ENCODE data around the gene ABAT. TPM values are rescaled to one million over a fixed set of nuclear protein-coding genes. Genes with fewer than 3 reads are reported as not detected.

ABAT gene
- total and polyA plus RNA-seq, 9 donors, result 3.8 to 20.3 (median 13.6) TPM

DNA sequence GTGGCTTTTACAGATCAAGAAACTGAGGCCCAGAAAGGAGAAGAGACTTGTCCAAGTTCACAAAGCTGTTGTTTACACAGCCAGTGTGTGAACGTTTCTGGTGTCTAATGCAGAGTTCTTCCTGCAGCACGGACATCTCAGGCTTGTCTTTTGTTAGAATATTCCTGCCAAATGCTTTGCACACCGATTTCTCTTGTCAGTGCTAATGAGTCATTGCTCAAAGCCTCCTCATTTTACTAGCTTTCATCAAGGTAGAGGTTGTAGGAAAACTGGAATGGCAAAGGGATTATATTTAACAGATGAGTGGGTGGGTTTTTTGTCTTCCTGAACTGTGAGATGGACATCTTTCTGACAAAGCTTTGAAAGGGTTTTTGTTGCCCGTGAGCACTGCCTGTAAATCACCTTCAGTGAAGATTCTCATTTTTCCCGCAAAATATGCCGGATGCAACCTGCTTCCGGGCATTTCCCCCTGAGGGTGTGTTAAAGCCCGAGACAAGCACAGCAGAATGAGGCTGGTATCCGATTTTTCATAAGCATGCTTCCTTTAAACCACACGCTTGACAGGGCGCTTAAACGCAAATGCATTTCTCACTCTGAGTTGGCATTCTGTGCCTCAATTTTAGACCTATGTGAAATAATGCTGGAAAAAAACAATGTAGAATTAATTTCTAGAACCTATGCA lies 137.9 kb downstream of the ABAT start:
- no peak for DNase-seq
- Histone ChIP-seq H3K27me3 (no peaks in the 10 kb centered on the region), H3K4me3 (no peak overlapping the region), H3K4me1 (ENCODE audit: insufficient read depth) (no peaks in the 10 kb centered on the region), H3K9me3 (no peaks in the 10 kb centered on the region), H3K27ac (no peak overlapping the region), H3K36me3 (no peaks in the 10 kb centered on the region)
- TF ChIP-seq POLR2A (IDR thresholded peaks at IDR 0.05), result no peak
- TF ChIP-seq, protein P1, sequence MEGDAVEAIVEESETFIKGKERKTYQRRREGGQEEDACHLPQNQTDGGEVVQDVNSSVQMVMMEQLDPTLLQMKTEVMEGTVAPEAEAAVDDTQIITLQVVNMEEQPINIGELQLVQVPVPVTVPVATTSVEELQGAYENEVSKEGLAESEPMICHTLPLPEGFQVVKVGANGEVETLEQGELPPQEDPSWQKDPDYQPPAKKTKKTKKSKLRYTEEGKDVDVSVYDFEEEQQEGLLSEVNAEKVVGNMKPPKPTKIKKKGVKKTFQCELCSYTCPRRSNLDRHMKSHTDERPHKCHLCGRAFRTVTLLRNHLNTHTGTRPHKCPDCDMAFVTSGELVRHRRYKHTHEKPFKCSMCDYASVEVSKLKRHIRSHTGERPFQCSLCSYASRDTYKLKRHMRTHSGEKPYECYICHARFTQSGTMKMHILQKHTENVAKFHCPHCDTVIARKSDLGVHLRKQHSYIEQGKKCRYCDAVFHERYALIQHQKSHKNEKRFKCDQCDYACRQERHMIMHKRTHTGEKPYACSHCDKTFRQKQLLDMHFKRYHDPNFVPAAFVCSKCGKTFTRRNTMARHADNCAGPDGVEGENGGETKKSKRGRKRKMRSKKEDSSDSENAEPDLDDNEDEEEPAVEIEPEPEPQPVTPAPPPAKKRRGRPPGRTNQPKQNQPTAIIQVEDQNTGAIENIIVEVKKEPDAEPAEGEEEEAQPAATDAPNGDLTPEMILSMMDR (IDR thresholded peaks at IDR 0.05), result no peak
- TF ChIP-seq EP300 (IDR thresholded peaks at IDR 0.05), result no peak
- intact Hi-C loops (cut with DNase I), result no loop called here
- WGBS, 3 donors, result 71 to 80% (median 71%) methylated on average over 12 of the region's 12 CpGs

DNA sequence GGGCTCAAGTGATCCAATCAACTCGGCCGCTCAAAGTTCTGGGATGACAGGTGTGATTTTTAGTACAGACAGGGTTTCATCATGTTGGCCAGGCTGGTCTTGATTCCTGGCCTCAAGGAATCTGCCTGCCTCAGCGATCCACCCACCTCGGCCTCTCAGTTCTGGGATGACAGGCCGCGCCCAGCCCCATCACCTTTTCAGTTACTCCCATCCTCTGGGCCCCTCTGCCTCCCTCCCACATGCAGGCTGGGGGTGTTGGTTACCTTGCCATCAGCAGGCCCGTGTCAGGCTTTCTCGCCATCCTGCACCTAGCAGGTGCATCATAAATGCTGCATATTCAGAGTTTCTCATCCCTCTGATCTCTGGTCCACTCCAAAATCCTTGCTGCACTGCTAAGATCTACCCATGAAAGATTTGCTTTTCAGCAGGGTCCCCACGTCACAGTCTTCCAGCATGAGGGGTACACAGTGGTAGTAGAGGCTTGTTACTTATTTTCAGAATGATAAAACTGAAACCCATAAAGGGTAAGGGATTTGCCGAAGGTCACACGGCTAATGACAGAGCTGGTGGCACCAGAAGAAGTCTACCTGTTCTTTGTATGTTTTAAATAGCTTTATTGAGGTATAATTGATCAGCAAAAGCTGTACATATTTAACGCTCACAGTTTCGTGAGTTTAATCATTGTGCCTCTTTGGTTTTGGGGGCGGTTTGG lies 139.8 kb downstream of the ABAT start:
- H3K36me3 ChIP-seq, result no peaks in the 10 kb centered on the region

DNA sequence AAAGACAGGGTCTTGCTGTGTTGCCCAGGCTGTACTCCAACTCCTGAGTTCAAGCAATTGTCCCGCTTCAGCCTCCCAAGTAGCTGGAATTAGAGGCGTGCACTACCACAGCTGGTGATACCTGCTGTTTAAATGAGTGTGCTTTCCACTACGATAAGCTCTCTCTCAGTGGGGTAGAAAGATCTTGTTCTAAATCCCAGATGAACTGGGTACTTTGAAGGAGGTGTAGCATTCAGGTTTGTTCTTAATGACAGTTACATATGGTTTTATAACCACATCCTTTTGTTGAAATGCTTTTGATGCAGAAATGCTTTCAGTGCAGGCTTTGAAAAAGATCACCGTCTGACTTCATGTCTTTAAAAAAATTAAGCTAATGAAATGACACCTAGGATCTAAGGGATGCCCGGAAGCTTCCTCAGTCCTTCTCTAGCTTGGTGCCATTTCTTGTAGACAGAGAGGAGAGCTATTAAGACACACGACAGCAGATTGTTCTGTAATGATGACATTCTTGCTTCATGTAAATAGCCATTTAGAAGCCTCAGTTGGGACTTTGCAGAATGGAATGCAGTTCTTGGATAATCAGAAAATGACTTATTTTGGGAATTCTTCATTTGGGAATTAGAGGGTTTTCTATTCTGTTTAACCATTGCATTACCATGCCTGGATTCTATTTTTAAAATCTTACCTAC lies 142.7 kb downstream of the ABAT start:
- TF ChIP-seq EP300 (IDR thresholded peaks at IDR 0.05), result no peak

More for the DNA sequence above, 139.8 kb downstream of the ABAT start:
- Histone ChIP-seq H3K4me3 (no peak overlapping the region), H3K9me3 (no peaks in the 10 kb centered on the region), H3K4me1 (ENCODE audit: insufficient read depth) (no peaks in the 10 kb centered on the region), H3K27ac (no peak overlapping the region), H3K27me3 (no peaks in the 10 kb centered on the region)
- WGBS, 3 donors, result 92 to 95% (median 92%) methylated on average over 14 of the region's 14 CpGs
- intact Hi-C loops (cut with DNase I), result no loop called here
- TF ChIP-seq EP300 (IDR thresholded peaks at IDR 0.05), result no peak
- TF ChIP-seq POLR2A (IDR thresholded peaks at IDR 0.05), result no peak
- TF ChIP-seq, protein P1 (IDR thresholded peaks at IDR 0.05), result no peak
- no peak for DNase-seq

DNA sequence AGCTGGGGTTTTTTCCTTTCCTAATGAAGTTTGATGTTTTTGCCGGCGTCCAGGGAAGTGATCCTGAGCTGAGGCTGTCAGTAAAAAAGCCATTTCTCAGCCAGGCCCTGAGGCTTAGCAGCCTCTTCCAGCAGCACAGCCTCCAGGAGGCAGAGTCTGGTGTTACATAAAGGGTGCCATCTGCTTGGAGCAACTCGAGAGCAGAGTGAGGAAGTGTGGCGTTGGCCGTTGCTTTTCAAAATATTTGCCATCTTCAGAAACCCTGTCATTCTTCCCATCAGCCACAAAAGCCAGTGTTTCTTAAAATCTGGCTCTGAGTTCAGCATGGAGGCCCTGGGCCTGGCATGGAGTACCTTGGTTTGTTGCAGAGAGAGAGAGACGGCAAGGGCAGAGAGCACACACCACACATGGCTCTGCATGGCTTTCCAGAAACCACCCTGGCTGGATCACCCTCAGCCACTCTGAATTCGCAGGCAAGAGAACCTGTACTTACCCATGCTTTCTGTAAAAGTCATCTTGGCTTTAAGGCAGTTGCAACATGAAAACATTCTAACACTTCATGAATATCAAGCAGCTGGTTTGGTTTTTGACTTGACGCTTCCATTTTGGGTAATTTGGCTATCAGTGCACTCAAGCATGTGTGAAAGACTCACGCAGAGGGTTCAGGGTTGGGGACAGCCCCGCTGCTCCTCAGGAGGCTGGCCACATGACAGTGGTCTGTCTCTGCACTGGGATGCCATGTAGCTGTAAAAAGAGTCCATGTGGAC lies 144.3 kb downstream of the ABAT start:
- Histone ChIP-seq H3K27ac (no peak overlapping the region), H3K27me3 (no peaks in the 10 kb centered on the region), H3K4me1 (ENCODE audit: insufficient read depth) (no peaks in the 10 kb centered on the region), H3K4me3 (no peak overlapping the region), H3K36me3 (no peaks in the 10 kb centered on the region), H3K9me3 (no peaks in the 10 kb centered on the region)
- WGBS, 3 donors, result 88 to 94% (median 92%) methylated on average over 10 of the region's 10 CpGs
- DNase-seq, result no peak
- TF ChIP-seq EP300 (IDR thresholded peaks at IDR 0.05), result no peak
- TF ChIP-seq, protein P1 (IDR thresholded peaks at IDR 0.05), result no peak
- TF ChIP-seq POLR2A (IDR thresholded peaks at IDR 0.05), result no peak
- intact Hi-C loops (cut with DNase I), result no loop called here

More for the DNA sequence above, 142.7 kb downstream of the ABAT start:
- Histone ChIP-seq H3K27me3 (no peaks in the 10 kb centered on the region), H3K36me3 (no peaks in the 10 kb centered on the region), H3K4me1 (ENCODE audit: insufficient read depth) (no peaks in the 10 kb centered on the region), H3K27ac (no peak overlapping the region), H3K9me3 (no peaks in the 10 kb centered on the region), H3K4me3 (no peak overlapping the region)
- WGBS, 3 donors, result 73 to 83% (median 75%) methylated on average over 6 of the region's 6 CpGs
- DNase-seq, result no peak
- intact Hi-C loops (cut with DNase I), result no loop called here

Data from ovary (tissue), 9 donors.